DMS 273 treated with DMSO at 0.1 percent for 48 hours (cell line): ENCODE data around the gene SYT7.

Experiments
- DNase-seq: peaks from one replicate; lab custom pipeline; 2025; lab: John Stamatoyannopoulos, UW

Gene SYT7

DNA sequence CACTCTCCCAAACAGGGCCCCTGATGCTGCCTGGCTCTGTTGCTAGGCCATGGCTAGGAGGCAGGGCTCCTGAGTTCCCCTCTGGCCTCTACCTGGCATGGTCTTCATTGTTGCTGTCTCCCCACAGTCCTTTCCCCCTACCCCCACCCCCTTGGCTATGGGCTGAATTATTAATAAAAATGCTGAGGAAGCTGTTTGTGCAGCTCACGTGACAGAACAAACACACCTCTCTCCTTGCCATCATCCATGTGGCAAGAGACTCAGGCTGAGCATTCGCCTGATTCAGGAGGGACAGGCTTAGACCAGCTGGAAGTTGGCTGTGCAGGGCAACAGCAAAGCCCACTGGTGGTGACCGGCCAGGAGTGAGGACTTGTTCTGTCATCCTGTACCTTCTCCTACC is 4.2 kb upstream of the SYT7 start:
- DNase-seq, result no peak

GRCh38 chr11:61581931-61582330 is 1.1 kb upstream of the SYT7 start:
- no peak for DNase-seq

DNA sequence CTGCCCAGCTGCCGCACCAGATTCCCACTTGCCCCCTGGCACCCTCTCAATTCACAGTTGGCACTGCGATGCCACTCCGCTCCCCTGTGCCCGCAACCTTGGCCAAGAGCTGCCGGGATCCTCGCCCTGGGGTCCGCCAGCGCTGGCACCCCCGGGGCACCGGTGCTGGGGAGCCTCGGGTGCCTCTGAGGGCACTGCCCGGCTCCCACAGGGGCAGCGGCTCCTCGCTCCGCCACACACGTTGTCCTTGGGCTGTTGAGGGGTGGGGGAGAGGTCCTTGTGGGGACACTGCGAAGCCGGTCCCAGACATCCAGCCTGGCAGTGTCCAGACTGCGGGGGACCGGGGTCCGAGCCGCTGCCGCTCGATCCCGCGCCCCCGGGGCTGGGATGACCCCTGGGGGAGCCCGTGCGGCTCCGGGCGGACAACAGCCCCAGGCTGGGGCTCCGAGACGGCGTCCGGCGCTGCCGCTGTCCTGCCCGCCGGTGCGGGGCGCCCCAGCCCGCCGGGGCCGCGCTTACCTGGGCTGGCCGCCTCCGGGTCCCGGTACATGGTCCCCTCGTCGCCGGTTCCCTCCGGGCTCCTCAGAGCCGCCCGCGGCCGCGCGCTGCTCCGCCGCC is 496 bp downstream of the SYT7 start:
- DNase-seq, result no peak

DNA sequence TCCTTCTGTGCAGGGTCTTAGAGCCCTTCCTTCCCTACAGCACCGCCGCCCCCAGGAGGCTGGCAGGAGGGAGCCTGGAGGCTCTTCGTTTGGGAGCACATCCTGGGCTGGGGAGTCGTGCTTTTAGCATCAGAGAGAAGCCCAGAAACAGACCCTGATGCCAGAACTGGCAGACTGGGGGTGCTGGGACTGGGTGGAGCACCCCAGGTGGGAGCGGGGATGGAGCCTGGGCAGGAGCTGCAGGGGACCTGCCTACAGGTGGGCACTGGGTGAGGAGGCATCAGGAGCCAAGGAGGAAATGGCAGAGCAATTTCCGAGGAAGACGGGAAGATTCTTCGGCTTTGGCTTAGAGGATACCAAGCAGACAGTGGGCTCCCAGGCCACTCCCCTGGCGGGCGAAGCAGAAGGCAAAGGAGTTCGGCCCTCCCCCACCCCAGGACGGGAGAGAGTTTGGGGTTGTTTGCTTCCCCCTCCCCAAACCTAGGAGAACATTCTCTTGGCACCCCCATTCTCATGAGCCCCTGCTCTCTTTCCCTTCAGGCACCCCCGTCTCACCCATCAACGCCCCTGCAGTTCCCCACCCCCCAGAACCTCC is 1.1 kb downstream of the SYT7 start:
- no peak for DNase-seq

GRCh38 chr11:61578819-61579675 is 1.8 kb downstream of the SYT7 start:
- no peak for DNase-seq

DNA sequence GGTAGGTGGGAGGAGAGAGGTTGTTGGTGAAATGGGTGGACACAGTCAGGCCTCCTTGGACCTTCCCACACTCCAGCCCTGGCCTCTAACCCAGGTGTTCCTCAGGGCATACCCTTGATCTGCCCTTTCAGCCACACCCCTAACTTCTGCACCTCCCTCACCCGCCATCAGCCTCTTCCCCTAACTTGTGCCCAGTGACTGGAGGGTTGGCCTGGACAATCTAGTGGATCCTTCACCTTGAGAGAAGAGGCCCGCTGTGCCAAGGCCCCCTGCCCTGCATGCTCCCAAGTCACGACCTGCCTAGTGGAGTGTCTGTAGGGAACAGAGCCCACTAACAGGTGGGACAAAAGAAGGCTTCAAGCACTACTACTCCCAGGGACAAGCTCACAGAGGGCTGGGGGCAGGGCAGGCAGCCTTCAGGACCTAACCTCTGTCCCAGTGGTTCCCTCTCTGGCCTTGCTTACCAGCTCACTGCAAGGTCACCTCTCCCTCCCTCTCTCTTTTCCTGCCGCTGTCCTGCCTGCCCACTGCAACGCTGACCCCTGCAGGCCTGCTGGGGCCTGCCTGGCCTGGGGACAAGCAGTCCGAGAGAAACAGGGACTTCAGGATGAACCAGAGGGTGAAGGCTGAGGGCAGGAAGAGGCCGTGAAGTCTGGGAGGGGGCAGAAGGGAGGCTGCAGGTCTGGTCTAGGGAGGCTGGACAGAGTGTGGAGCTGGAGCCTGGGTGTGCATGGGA is 3.3 kb downstream of the SYT7 start:
- no peak for DNase-seq

DNA sequence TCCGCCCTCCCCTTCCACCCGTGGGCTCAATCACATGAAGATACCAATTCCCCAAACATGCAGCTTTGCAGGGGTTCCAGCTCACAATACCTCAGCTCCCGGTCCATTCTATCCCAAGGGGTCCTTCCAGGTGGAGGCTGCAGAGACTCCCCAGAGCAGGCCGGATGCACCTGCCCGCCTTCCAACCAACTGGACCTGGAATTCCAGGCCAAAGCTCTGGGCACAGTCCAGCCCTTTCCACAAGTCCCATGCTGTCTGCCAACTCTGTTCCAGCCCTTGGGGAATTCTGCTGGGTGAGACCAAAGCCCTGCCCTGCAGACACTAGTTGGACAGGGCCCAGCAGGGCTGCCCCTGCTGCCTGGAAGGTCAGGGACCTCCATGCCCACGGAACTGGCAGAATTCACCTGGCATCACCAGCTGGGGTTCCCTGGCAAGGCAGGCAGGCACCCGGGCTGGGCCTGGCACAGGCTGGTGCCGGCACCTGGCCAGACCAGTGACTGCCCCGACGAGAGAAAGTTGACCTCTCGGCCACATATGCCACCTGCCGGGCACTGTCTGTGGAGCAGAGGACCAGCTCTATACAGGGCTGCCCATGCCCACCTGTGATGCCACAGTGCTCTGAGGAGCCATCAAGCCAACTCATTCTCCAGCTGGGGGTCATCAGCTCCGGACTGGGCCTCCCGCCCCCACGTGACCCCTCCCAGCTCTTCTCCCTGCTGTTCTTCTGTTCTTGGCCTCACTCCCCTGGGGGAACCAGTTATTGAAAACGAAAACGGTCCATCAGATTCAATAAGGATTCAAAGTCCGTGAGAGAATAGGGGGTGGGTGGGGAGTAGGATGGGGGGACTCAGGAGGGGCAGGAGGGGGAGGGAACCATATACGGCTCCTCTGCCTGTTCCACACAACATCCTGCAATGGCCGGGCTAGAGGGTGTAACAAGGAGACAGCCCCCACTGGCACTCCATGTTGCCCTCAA is 4.7 kb downstream of the SYT7 start:
- no peak for DNase-seq

GRCh38 chr11:61574611-61575010 is 6.3 kb downstream of the SYT7 start:
- DNase-seq, result no peak

DNA sequence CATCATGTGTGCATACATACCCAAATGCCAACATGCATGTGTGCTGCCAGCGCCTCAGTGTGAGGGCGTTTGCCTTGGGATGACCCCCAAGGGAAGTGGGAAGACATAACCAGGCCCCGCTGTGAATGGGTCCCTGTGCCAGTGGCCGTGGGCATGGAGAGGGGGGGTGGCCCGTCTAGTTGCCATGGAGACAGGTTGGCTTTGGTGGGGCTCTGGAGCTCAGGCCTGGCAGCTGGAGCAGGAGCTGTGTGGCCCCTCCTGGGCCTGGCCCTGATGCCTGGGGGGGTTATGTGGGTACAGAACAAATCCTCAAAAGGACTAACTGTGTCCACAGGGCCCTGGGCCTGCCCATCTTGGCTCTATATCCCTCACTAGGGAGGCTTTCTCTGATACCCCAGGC is 8.0 kb downstream of the SYT7 start:
- no peak for DNase-seq

- DNase-seq, result no peak
These were observed 9.0 kb downstream of the SYT7 start for GRCh38 chr11:61571869-61572268.

DNA sequence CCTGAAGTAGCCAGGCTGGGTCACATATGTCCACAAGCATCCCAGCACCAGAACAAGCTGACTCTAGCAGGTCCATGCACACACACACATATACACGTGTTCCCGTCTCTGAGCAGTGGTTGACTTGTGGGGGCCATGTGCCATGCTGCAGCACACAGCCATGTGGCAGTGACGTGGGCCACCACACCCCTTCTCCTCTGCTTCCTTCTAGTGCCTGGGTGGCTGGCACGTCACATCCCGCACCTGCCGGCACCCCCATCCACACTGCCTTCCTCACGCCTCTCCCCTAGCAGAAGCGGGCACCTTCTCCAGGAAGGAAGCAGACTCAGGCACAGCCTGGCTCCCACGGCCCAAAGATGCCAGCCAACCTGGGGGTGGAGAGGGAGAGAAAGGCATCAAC is 9.5 kb downstream of the SYT7 start:
- DNase-seq, result no peak

DNA sequence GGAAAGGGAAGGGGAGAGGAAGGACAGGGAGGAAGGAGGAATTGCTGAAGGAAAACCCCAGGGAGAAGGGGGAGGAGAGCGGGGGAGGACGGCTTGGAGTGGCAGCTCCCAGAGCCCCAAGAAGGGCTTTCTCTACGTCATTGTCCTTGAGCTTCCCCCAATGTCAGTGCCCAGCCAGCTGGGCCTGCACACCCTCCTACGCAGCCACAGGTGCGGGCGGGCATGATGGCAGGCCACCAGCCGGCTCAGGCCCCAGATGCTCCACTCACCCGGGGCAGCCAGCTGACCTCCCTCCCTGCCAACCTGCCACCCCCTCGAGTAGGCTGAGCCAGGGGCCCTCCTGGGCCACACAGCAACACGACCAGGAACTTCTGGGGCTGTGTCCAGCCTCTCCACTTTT is 11.2 kb downstream of the SYT7 start:
- DNase-seq, result no peak

DNA sequence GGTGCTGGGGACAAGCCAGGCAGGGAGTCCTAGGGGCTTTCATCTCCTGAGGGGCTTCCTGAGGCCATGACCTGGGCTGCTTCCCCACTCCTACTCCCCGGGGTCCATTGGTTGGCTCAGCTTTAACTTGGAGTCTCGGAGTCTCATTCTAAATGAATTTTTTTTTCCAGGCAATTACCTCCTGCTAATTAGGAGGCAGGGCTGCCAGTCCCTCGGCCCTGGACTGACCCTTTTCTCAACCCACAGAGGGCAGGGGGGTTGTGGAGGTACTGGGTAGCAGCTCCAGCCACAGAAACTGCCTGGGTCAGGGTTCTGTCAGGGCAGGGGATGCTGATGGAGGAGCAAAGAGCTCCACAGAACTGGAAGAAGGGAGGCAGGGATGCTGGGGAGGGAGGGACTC is 11.9 kb downstream of the SYT7 start:
- no peak for DNase-seq

DNA sequence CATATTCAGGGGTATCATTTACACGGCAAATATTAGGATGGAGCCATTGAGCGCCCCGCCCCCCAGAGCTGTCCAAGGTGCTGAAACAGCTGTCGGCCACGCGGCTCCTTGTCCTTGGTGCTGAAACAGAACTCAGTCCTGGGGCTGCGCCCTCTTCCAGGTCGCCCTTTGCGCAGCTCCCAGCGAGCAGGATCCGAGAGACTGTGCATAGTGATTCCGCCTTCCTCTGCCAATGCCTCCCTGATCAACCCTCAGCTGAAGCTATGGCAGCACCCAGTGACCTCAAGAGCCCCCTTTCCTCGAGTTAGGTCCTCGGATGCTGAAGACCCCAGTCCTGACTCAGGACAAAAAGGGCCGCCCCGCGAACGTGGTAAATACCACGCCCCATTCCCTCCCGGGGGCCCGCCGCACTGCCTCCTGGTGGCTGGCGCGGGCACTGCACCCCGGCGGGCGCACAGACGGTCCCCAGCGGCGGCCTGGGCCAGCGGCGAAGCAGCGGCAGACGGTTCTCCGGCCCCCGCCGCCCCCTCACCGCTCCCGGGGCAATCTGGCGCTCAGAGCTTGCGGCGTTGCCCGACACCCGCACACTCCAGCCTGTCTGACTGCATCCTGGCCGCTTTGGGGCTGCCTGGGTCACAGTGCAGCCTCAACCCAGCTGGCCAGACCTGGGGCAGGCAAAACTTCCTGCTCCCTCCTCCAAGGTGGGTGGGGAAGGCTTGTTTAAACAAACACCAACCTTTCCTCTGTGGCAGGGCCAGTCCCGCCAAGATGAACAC is 13.4 kb downstream of the SYT7 start:
- DNase-seq, result no peak

GRCh38 chr11:61564936-61565696 is 15.8 kb downstream of the SYT7 start:
- DNase-seq, result no peak

GRCh38 chr11:61560751-61561150 is 20.1 kb downstream of the SYT7 start:
- DNase-seq, result no peak

DNA sequence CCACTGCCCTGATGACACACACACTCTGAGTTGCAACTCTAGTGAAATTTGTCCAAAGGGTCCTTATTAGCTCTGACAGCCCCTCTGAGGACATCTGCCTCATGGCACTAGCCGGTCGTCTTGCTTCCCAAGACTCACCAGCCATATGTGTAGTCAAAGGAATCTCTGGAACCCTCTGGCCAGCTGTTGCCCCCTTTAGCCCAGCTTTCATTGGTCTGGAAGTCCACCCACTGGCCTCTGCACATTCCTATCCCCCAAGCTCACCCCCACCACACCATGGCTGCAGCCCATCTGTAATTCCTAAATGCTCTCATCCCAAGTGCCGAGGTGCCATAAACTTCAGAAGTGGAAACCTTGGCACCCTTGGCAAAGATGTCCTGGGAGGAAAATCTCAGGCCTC is 24.3 kb downstream of the SYT7 start:
- DNase-seq, result no peak

- no peak for DNase-seq
These were observed 24.9 kb downstream of the SYT7 start for GRCh38 chr11:61555978-61556377.

DNA sequence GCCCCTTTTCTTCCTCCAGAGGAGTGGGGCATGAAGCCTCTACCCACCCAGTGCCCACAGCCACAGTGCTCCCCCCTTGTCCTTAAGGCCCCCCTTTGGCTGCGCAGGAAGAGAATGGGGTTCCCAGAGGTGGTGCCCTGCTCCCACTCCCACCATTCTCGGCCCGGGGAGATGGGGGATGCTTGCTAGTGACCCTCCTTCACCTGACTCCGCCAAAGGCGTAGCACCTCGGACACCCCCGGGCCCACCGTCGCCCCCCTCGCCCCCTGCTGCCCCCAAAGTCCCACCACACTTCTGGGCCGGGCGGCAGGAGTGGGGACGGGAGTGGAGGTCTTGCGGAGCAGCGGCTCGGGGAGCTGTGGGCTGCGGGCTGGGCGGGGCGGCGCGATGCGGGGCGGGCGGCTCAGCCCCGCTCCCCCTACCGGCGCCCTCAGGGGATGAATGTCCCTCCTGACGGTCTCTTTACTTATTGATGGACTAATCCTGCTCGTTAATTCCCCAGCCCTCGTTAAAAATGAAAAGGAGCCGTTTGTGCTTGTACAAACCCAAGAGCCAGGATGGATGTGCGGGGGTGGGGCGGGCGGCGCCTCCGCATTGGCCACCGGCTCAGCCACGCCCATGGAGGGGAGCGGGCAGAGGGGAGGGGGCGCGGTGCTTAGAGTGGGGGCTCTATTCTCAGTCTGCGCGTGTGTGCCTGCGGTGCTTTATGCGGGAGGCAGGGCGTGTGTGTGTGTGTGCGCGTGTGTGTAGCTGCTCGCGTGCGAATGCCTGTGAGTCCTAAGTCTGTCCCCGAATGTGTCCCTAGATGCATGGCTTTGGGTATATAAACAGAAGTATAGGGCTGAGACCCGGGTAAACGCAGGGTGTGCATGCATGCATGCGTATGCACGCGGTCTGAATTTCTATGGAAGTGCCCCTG is 25.6 kb downstream of the SYT7 start:
- DNase-seq, result no peak
